SH-SY5Y (cell line): ENCODE measurements around the gene TMEM63C.

Experiments used
- GATA2 ChIP-seq: IDR thresholded peaks from 2 replicates; pipeline ENCODE4 v1.6.1; 2011; ENCODE audit warnings: mild to moderate bottlenecking, low read depth, low read length
- GATA3 ChIP-seq: IDR thresholded peaks from 2 replicates; pipeline ENCODE4 v1.6.1; 2011; ENCODE audit warnings: low read depth, mild to moderate bottlenecking, low read length, moderate library complexity

- TF ChIP-seq GATA3 = no peak
- no peak for TF ChIP-seq GATA2
These were observed 14.2 kb downstream of the TMEM63C start for GRCh38 chr14:77195766-77196165.
